Stimulated activated CD4-positive, alpha-beta T cell treated with anti-CD3 and anti-CD28 coated beads, Interleukin-12 subunit alpha, Interleukin-12 subunit beta, amount 100 ng/mL, for 24 hours (primary cell): ENCODE data around the gene SOX5.
"Not testable (repeated sequence)": the region's sequence is repeated elsewhere in the genome, so short reads cannot be mapped to it uniquely, and the experiment has no call there.

ENCODE experiments used
- DNase-seq, 2 experiments: peaks; one replicate each; pipeline ENCODE4 v3.0.0-alpha.2; 2020; ENCODE audit warnings: low read depth in 2 of 2

SOX5 gene

DNA sequence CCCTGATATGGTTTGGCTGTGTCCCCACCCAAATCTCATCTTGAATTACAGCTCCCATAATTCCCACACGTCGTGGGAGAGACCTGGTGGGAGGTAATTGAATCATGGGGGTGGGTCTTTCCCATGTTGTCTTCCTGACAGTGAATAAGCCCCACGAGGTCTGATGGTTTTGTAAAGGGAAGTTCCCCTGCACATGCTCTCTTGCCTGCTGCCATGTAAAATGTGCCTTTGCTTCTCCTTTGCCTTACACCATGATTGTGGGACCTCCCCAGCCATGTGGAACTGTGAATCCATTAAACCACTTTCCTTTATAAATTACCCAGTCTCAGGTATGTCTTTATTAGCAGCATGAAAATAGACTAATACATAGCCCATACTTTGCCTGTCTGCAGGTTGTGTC, 458.4 kb downstream of the SOX5 start:
- DNase-seq, result not testable (repeated sequence)

DNA sequence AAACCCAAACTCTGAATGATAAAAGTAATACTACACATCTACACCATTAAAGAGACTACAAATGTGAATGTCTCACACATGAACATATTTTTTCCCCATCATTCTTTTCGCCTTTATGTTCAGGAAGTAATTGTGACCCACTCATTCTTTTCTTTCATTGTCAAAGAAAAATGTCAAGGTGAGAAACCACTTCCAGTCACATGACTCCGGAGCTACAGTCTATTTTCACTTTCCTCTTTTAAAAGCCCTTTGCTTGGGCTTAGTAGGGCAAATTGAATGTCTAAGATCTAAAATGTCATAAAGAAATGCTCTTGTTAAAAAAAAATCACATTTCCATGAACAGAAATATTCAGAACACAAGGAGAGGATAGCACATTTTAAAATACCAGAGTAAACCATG, 461.3 kb downstream of the SOX5 start:
- no peak for DNase-seq

DNA sequence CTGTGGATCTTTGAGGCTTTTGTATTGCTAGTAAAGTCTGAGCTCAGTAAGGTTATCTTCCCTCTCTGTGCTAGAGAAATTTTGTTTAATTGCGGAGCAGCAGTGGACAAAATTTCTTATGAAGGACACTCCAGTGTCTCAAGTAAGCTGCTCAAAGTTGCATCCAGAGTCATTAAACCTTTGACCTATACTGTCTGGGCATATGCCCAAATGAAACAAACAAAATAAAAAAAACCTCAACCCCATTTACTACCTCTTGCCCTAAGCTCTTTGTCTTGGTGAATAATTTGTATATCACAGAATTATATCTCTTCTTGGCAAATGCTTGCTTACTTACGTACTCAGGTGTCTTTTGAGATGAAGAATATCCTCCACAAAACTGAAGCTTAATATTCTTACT, 465.2 kb downstream of the SOX5 start:
- DNase-seq, result no peak

DNA sequence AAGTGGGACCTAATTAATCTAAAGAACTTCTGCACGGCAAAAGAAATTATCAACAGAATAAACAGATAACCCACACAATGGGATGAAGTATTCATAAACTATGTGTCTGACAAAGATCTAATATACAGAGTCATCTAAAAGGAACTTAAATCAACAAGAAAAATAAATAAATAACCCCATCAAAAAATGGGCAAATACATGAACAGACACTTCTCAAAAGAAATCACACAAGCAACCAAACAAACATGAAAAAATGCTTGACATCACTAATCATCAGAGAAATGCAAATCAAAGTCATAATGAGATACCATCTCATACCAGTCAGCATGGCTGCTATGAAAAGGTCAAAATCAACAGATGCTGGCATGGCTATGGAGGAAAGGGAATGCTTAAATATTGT, 466.9 kb downstream of the SOX5 start:
- no peak for DNase-seq
